GM23338 (cell line): ENCODE data around the gene TRAPPC4. TPM values are rescaled to one million over a fixed set of nuclear protein-coding genes. Genes with fewer than 3 reads are reported as not detected.

Experiments
- CTCF ChIP-seq, 2 experiments: fragments of 200-600 bp in 1 of 2; sonication (generic) in 1 of 2; conservative IDR thresholded peaks; 2 replicates each; pipeline versions ENCODE4 v1.5.1 to v1.6.1; 2016 to 2017; ENCODE audit warnings: antibody characterized with exemption in 2 of 2, low read depth in 2 of 2, mild to moderate bottlenecking in 2 of 2, moderate library complexity in 1 of 2
- ETS1 ChIP-seq: IDR thresholded peaks from 2 replicates; pipeline ENCODE4 v1.6.1; 2016; ENCODE audit warnings: antibody characterized with exemption
- EZH2phosphoT487 ChIP-seq: fragments of 200-600 bp; sonication (generic); IDR thresholded peaks from one replicate; pipeline ENCODE4 v1.8.1; 2018; ENCODE audit warnings: antibody characterized with exemption; ENCODE audit not compliant: unreplicated experiment
- POLR2AphosphoS5 ChIP-seq: IDR thresholded peaks from 2 replicates; pipeline ENCODE4 v1.6.1; 2016; ENCODE audit warnings: antibody characterized with exemption, low read depth
- REST ChIP-seq: IDR thresholded peaks from one replicate; pipeline ENCODE4 v1.6.1; 2018; ENCODE audit warnings: antibody characterized with exemption; ENCODE audit not compliant: unreplicated experiment
- STAT1 ChIP-seq: IDR thresholded peaks from one replicate; pipeline ENCODE4 v1.6.1; 2016; ENCODE audit warnings: antibody characterized with exemption; ENCODE audit not compliant: unreplicated experiment
- ZNF114 ChIP-seq: fragments of 250-450 bp; sonication (Bioruptor Pico); IDR thresholded peaks from 2 replicates; pipeline ENCODE4 v1.5.0; 2020; ENCODE audit warnings: mild to moderate bottlenecking, moderate library complexity
- ZNF462 ChIP-seq: fragments of 250-450 bp; sonication (Bioruptor Pico); IDR thresholded peaks from 2 replicates; pipeline ENCODE4 v1.5.0; 2020; ENCODE audit warnings: mild to moderate bottlenecking, moderate library complexity
- polyA plus RNA-seq: library from polyadenylated mRNA; unstranded; fragments of >200 nt; fragmentation: Nextera tagmentation; extraction: Ambion mirVana; gene quantifications from 2 replicates; pipeline ENCODE4 v1.2.1, GENCODE V29; 2016
- total RNA-seq: library from RNA; depleted of rRNA; stranded (reverse); fragments of >200 nt; shearing (Covaris generic); gene quantifications from 2 replicates; pipeline ENCODE4 v1.2.3, GENCODE V29; 2014

The TRAPPC4 gene
- total and polyA plus RNA-seq, 2 experiments from 2014 or later = 79.9 to 142 TPM

GRCh38 chr11:119049081-119049480 lies 30.5 kb downstream of the TRAPPC4 start (continued):
- TF ChIP-seq ZNF462 (CRISPR knock-in tag) (no peak), STAT1 (no peak), CTCF (conservative IDR thresholded peaks at IDR 0.05; ENCODE audit: low read depth in 2 of 2) (no peak), EZH2phosphoT487 (no peak), REST (no peak), POLR2AphosphoS5 (no peak), ETS1 (no peak), ZNF114 (CRISPR knock-in tag) (no peak)
